Measurements from ENCODE around the gene GRIA4. TPM values are rescaled to one million over a fixed set of nuclear protein-coding genes. Genes with fewer than 3 reads are reported as not detected.
"Not testable (repeated sequence)": the region's sequence is repeated elsewhere in the genome, so short reads cannot be mapped to it uniquely, and the experiment has no call there.

GRIA4 gene
- total RNA-seq, 4 donors from 2014 or later: not detected

DNA sequence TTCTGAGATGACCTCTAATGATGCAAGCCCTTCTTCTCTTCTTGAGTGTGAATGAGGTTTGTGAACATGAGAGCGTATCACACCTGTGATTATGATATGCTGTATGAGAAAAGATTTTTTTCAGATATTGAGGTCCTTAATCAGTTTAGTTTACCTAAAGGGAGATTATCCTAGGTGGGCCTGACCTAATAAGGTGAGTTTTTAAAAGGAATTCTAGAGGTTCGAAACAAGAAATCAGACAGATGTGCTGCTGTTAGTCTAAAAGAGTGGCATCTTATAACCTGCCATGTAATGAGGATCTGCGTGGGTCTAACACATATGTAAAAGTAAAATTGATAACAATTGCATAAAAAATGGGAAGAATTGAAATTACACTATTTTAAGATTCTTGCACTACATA is 378.3 kb downstream of the GRIA4 start:
- no peaks in the 10 kb centered on the region for H3K27me3 ChIP-seq
- peaks cover 0 to 2% (median 0%) of the 10 kb centered on the region in 3 donors for H3K9me3 ChIP-seq
- intact Hi-C loops (cut with DNase I): no loop called here
- no peaks in the 10 kb centered on the region for H3K4me1 ChIP-seq
- no peak overlapping the region for H3K4me3 ChIP-seq
- no peak overlapping the region for H3K27ac ChIP-seq
- DNase-seq: no peak
- WGBS, 2 donors: 91 to 93% methylated on average over 3 of the region's 3 CpGs
- TF ChIP-seq, protein P1, sequence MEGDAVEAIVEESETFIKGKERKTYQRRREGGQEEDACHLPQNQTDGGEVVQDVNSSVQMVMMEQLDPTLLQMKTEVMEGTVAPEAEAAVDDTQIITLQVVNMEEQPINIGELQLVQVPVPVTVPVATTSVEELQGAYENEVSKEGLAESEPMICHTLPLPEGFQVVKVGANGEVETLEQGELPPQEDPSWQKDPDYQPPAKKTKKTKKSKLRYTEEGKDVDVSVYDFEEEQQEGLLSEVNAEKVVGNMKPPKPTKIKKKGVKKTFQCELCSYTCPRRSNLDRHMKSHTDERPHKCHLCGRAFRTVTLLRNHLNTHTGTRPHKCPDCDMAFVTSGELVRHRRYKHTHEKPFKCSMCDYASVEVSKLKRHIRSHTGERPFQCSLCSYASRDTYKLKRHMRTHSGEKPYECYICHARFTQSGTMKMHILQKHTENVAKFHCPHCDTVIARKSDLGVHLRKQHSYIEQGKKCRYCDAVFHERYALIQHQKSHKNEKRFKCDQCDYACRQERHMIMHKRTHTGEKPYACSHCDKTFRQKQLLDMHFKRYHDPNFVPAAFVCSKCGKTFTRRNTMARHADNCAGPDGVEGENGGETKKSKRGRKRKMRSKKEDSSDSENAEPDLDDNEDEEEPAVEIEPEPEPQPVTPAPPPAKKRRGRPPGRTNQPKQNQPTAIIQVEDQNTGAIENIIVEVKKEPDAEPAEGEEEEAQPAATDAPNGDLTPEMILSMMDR (IDR thresholded peaks at IDR 0.05): no peak
- no peak for TF ChIP-seq POLR2A (IDR thresholded peaks at IDR 0.05)
- peaks cover 0 to 2% (median 0%) of the 10 kb centered on the region in 3 donors for H3K36me3 ChIP-seq

DNA sequence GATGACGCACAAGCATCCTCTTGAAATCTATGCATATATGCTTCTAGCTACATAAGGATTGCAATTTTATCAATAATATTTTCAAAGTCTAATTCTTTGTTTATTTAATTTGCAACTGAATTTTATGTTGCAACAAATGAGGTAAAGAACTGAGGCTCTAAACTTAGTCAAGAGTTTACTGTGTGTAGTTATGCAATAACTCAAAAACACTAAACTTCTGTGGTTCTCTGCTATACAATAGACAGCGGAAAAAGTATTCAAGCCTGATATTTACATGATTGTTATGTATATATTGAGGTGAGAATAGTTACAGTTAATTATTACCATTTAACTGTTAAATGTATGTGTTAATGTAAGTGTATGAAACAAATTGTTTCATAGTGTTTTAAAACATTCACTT is 379.3 kb downstream of the GRIA4 start:
- WGBS, 2 donors: 88 to 89% methylated on average over 2 of the region's 2 CpGs
- H3K27me3 ChIP-seq: no peaks in the 10 kb centered on the region
- H3K4me3 ChIP-seq: no peak overlapping the region
- peaks cover 0 to 11% (median 0%) of the 10 kb centered on the region in 3 donors for H3K36me3 ChIP-seq
- intact Hi-C loops (cut with DNase I): no loop called here
- peaks cover 0 to 11% (median 0%) of the 10 kb centered on the region in 3 donors for H3K9me3 ChIP-seq
- TF ChIP-seq, protein P1 (IDR thresholded peaks at IDR 0.05): no peak
- TF ChIP-seq POLR2A (IDR thresholded peaks at IDR 0.05): no peak
- H3K4me1 ChIP-seq: no peaks in the 10 kb centered on the region
- H3K27ac ChIP-seq: no peak overlapping the region
- no peak for DNase-seq

DNA sequence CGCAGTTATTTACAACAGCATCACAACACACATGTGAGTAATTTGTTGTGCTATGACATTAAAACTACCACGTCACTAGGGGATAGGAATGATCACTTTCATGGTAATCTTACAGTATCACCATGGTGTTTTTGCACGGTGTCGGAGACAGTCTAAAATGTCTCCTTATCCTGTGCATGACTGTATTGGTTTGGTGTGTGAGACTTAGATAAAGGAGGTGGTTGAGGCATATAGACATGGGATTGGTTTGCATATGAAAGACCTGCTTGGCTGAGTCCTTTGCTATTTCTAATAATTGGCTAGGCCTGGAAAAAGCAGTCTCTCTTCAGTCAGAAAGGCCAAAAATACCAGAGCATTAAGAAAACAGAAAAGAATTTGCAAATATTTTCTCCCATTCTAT is 382.0 kb downstream of the GRIA4 start:
- TF ChIP-seq, protein P1 (IDR thresholded peaks at IDR 0.05): no peak
- no peak for TF ChIP-seq POLR2A (IDR thresholded peaks at IDR 0.05)
- intact Hi-C loops (cut with DNase I): no loop called here
- H3K9me3 ChIP-seq: peaks cover 0 to 12% (median 0%) of the 10 kb centered on the region in 3 donors
- H3K27me3 ChIP-seq: no peaks in the 10 kb centered on the region
- H3K27ac ChIP-seq: no peak overlapping the region
- peaks cover 0 to 35% (median 0%) of the 10 kb centered on the region in 3 donors for H3K36me3 ChIP-seq
- DNase-seq: no peak
- H3K4me1 ChIP-seq: no peaks in the 10 kb centered on the region
- 91 to 94% methylated on average over 4 of the region's 4 CpGs for WGBS, 2 donors
- no peak overlapping the region for H3K4me3 ChIP-seq

DNA sequence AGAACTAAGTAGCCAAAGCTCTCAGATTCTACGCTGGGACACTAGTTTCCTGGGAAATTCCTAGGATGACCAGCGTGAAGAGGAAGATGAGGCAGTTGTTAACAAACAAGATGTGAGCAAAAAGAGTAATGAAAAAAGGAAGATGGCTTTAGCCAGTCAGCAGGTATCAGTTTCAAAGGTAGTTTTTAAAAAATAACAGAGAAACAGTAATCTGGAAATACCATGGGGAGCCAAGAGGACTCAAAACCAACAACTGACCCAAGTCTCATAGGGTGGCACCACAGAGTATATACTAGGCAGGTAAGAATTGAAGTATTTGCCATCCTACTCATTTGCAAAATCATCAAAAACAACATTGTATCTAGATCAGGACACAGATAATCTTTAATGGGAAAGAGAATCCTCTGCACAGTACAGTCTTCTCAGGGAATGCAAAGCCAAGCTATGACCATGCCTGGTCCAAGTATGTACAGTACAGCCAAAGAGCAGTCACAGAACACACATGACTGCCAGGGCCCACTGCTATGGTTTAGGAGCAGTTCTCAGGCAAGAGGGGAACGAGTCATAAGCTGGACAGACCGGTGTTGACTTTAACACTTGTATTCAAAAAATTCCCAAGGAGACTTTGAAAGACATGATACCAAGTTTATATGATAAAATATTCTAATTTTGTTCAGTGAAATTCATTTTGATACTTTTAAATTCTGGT is 391.6 kb downstream of the GRIA4 start:
- WGBS, 2 donors: 78 to 82% methylated on average over 4 of the region's 4 CpGs
- Histone ChIP-seq H3K4me1 (no peaks in the 10 kb centered on the region), H3K36me3 (peaks cover 0 to 45% (median 1%) of the 10 kb centered on the region in 3 donors), H3K9me3 (peaks cover 0 to 18% (median 7%) of the 10 kb centered on the region in 3 donors), H3K27ac (no peak overlapping the region), H3K4me3 (no peak overlapping the region), H3K27me3 (no peaks in the 10 kb centered on the region)
- no peak for TF ChIP-seq POLR2A (IDR thresholded peaks at IDR 0.05)
- TF ChIP-seq, protein P1 (IDR thresholded peaks at IDR 0.05): no peak
- intact Hi-C loops (cut with DNase I): no loop called here
- no peak for DNase-seq

DNA sequence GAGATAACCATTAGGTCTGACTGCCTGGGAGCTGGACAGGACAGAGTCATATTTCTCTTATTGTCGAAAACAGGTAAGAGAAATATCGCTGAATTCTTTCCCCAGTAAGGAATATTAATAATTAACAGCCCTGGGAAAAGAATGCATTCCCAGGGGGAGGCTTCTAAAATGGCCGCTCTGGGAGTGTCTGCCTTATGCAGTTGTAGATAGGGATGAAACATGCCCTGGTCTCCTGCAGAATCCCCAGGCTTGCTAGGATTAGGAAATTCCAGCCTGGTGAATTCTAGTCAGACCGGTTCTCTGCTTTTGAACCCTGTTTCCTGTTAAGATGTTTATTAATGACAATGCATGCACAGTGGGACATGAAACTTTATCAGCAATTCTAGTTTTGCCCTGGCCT is 393.2 kb downstream of the GRIA4 start:
- intact Hi-C loops (cut with DNase I): not testable (repeated sequence)

More for the DNA sequence above, 393.2 kb downstream of the GRIA4 start:
- not testable (repeated sequence) for H3K4me3 ChIP-seq, H3K4me1 ChIP-seq, DNase-seq, H3K27ac ChIP-seq, H3K27me3 ChIP-seq
- WGBS, 2 donors: 90 to 95% methylated on average over 4 of the region's 4 CpGs
- Histone ChIP-seq H3K36me3 (peaks cover 0 to 55% (median 5%) of the 10 kb centered on the region in 3 donors), H3K9me3 (peaks cover 0 to 21% (median 7%) of the 10 kb centered on the region in 3 donors)
